IMR-90 (cell line): ENCODE results near the gene ACIN1. TPM values are rescaled to one million over a fixed set of nuclear protein-coding genes. Genes with fewer than 3 reads are reported as not detected.

Experiments
- ATAC-seq: fragments of 200-7000 bp; cut with Tn5 transposase; 2 replicates; pipeline ENCODE4 v1.9.1; 2020; ENCODE audit warnings: low read depth, mild to moderate bottlenecking, moderate library complexity
- BruUV-seq: library from RNA; stranded (reverse); fragments of 400-500 nt; replicated peaks from 2 replicates; lab custom pipeline; 2021; lab: Mats Ljungman, UMichigan
- CTCF ChIA-PET: fragments of 300-600 bp; formaldehyde crosslinking; extraction: SDS; loops from one replicate; lab custom pipeline; 2021; ENCODE audit warnings: antibody characterized with exemption; lab: Yijun Ruan, JAX
- POLR2A ChIA-PET: fragments of 300-600 bp; sonication (Branson Sonifier 250); formaldehyde crosslinking; loops from one replicate; lab custom pipeline; 2022; ENCODE audit warnings: antibody characterized with exemption; ENCODE audit not compliant: unreplicated experiment; lab: Charles Lee
- DNase-seq: peaks from one replicate; pipeline ENCODE4 v3.0.0; 2013
- H2AFZ ChIP-seq: replicated peaks from 2 replicates; pipeline ENCODE3; 2013; ENCODE audit warnings: low read length, mild to moderate bottlenecking; ENCODE audit not compliant: poor library complexity
- H2AK5ac ChIP-seq: 2 replicates; pipeline ENCODE4 v1.6.1; 2013; ENCODE audit warnings: low read depth, low read length, inconsistent platforms
- H2AK9ac ChIP-seq: replicated peaks from 2 replicates; pipeline ENCODE3; 2013; ENCODE audit warnings: mild to moderate bottlenecking, low read depth, low read length, moderate library complexity; ENCODE audit not compliant: poor library complexity
- H2BK120ac ChIP-seq: 2 replicates; pipeline ENCODE4 v1.6.1; 2013; ENCODE audit warnings: low read depth, low read length, inconsistent platforms
- H2BK15ac ChIP-seq: 3 replicates; pipeline ENCODE4 v1.6.1; 2013; ENCODE audit warnings: low read depth, low read length, inconsistent platforms
- H2BK20ac ChIP-seq: 2 replicates; pipeline ENCODE4 v1.6.1; 2013; ENCODE audit warnings: low read depth, mild to moderate bottlenecking, inconsistent platforms, low read length, moderate library complexity
- H2BK5ac ChIP-seq: 2 replicates; pipeline ENCODE4 v1.6.1; 2013; ENCODE audit warnings: mild to moderate bottlenecking, low read depth, low read length, inconsistent platforms; ENCODE audit not compliant: poor library complexity, severe bottlenecking
- H3K14ac ChIP-seq: replicated peaks from 2 replicates; pipeline ENCODE4 v1.6.1; 2013; ENCODE audit warnings: low read depth, low read length, inconsistent platforms
- H3K18ac ChIP-seq: 2 replicates; pipeline ENCODE4 v1.6.1; 2013; ENCODE audit warnings: low read depth, low read length, control low read depth
- H3K23ac ChIP-seq: 2 replicates; pipeline ENCODE4 v1.6.1; 2013; ENCODE audit warnings: low read depth, low read length, inconsistent platforms
- H3K27ac ChIP-seq: 2 replicates; pipeline ENCODE4 v1.5.1; 2013; ENCODE audit warnings: mild to moderate bottlenecking, control low read depth, low read length; ENCODE audit not compliant: insufficient read depth
- H3K27me3 ChIP-seq: 2 replicates; pipeline ENCODE4 v1.6.1; 2013; ENCODE audit warnings: low read length; ENCODE audit not compliant: control insufficient read depth, insufficient read depth
- H3K36me3 ChIP-seq: 2 replicates; pipeline ENCODE4 v1.6.1; 2013; ENCODE audit warnings: low read length, mixed read lengths; ENCODE audit not compliant: control insufficient read depth, insufficient read depth
- H3K4ac ChIP-seq: 2 replicates; pipeline ENCODE4 v1.6.1; 2013; ENCODE audit warnings: low read depth, low read length, inconsistent platforms
- H3K4me1 ChIP-seq: 2 replicates; pipeline ENCODE4 v1.6.1; 2013; ENCODE audit warnings: low read length, mixed read lengths; ENCODE audit not compliant: control insufficient read depth, insufficient read depth
- H3K4me2 ChIP-seq: 2 replicates; pipeline ENCODE4 v1.6.1; 2013; ENCODE audit warnings: low read depth, mild to moderate bottlenecking, control low read depth, low read length, moderate library complexity
- H3K4me3 ChIP-seq: 2 replicates; pipeline ENCODE4 v1.5.1; 2013; ENCODE audit warnings: low read depth, mild to moderate bottlenecking, control low read depth, low read length, moderate library complexity; ENCODE audit not compliant: insufficient read depth
- H3K56ac ChIP-seq: 2 replicates; pipeline ENCODE4 v1.6.1; 2013; ENCODE audit warnings: low read length, inconsistent platforms; ENCODE audit not compliant: insufficient read depth; ENCODE audit errors: extremely low read depth
- H3K79me1 ChIP-seq, 2 experiments: 2 replicates each; pipeline ENCODE4 v1.6.1; 2013; ENCODE audit warnings: low read length in 2 of 2, inconsistent platforms in 1 of 2, low read depth in 1 of 2
- H3K9ac ChIP-seq: 2 replicates; pipeline ENCODE4 v1.6.1; 2013; ENCODE audit warnings: low read depth, low read length, control low read depth
- H3K9me1 ChIP-seq: 2 replicates; pipeline ENCODE4 v1.6.1; 2013; ENCODE audit warnings: low read length, inconsistent platforms; ENCODE audit not compliant: insufficient read depth
- H3K9me3 ChIP-seq: 2 replicates; pipeline ENCODE4 v1.6.1; 2013; ENCODE audit warnings: low read length; ENCODE audit not compliant: control insufficient read depth, insufficient read depth
- H4K20me1 ChIP-seq: 2 replicates; pipeline ENCODE4 v1.6.1; 2013; ENCODE audit warnings: low read length, inconsistent platforms; ENCODE audit not compliant: insufficient read depth
- H4K5ac ChIP-seq: 2 replicates; pipeline ENCODE4 v1.6.1; 2013; ENCODE audit warnings: mild to moderate bottlenecking, low read depth, low read length, control low read depth
- H4K8ac ChIP-seq, 2 experiments: 2 replicates each; pipeline ENCODE4 v1.6.1; 2013; ENCODE audit warnings: low read depth in 2 of 2, low read length in 2 of 2, control low read depth in 1 of 2, inconsistent platforms in 1 of 2
- H4K91ac ChIP-seq: 2 replicates; pipeline ENCODE4 v1.6.1; 2013; ENCODE audit warnings: low read depth, low read length, inconsistent platforms; ENCODE audit not compliant: insufficient read depth
- CHD1 ChIP-seq: IDR thresholded peaks from 2 replicates; pipeline ENCODE4 v1.6.1; 2012; ENCODE audit warnings: low read depth, low read length, improper control_type of control experiment
- MAFK ChIP-seq: IDR thresholded peaks from 2 replicates; pipeline ENCODE4 v1.6.1; 2012; ENCODE audit warnings: low read depth, low read length, improper control_type of control experiment
- MAZ ChIP-seq: IDR thresholded peaks from 2 replicates; pipeline ENCODE4 v1.6.1; 2012; ENCODE audit warnings: low read depth, mild to moderate bottlenecking, low read length, improper control_type of control experiment, moderate library complexity, borderline replicate concordance
- POLR2A ChIP-seq: IDR thresholded peaks from 2 replicates; pipeline ENCODE4 v1.6.1; 2012; ENCODE audit warnings: mild to moderate bottlenecking, low read depth, low read length
- WGBS, 2 experiments: methylation state at CpG; one replicate each; pipeline versions ENCODE4 v1.1.5 to v1.1.7; 2013; ENCODE audit warnings: missing lambda C conversion rate in 2 of 2; ENCODE audit not compliant: insufficient read length in 1 of 2; ENCODE audit errors: extremely low coverage in 2 of 2; 5-methylcytosine and 5-hydroxymethylcytosine counted together
- dilution Hi-C: fragments of 300-500 bp; cut with HindIII; formaldehyde crosslinking; loops from one replicate; pipeline ENCODE4 v1.14.3; 2018; ENCODE audit warnings: low sequenced_read_pairs; ENCODE audit not compliant: unreplicated experiment
- in situ Hi-C: fragments of 300-500 bp; cut with MboI; formaldehyde crosslinking; loops from 3 replicates; pipeline ENCODE4 v1.14.3; 2019; ENCODE audit warnings: low sequenced_read_pairs, inconsistent platforms, mixed read lengths
- intact Hi-C: fragments of 100-400 bp; cut with micrococcal nuclease; formaldehyde crosslinking; loops from 2 replicates; pipeline ENCODE4 v1.10.0; 2022
- polyA plus RNA-seq, 3 experiments: library from polyadenylated mRNA; depleted of rRNA; stranded (reverse); fragments of >200 nt; gene quantifications; 2 replicates each; pipeline ENCODE4 v1.2.3, GENCODE V29; 2012; ENCODE audit warnings: low replicate concordance in 1 of 3
- total RNA-seq: library from RNA; depleted of rRNA; stranded (reverse); fragments of >200 nt; gene quantifications from 2 replicates; pipeline ENCODE4 v1.2.3, GENCODE V29; 2012
- TF ChIP-seq, protein P1 (sequence below): conservative IDR thresholded peaks from 2 replicates; pipeline ENCODE4 v1.5.1; 2012; ENCODE audit warnings: mild to moderate bottlenecking, low read depth, low read length, improper control_type of control experiment

The ACIN1 gene
- total and polyA plus RNA-seq, 2 of the 4 experiments (the other 2 are of a cell fraction): 73.8 to 185 TPM

- TF ChIP-seq, protein P1, sequence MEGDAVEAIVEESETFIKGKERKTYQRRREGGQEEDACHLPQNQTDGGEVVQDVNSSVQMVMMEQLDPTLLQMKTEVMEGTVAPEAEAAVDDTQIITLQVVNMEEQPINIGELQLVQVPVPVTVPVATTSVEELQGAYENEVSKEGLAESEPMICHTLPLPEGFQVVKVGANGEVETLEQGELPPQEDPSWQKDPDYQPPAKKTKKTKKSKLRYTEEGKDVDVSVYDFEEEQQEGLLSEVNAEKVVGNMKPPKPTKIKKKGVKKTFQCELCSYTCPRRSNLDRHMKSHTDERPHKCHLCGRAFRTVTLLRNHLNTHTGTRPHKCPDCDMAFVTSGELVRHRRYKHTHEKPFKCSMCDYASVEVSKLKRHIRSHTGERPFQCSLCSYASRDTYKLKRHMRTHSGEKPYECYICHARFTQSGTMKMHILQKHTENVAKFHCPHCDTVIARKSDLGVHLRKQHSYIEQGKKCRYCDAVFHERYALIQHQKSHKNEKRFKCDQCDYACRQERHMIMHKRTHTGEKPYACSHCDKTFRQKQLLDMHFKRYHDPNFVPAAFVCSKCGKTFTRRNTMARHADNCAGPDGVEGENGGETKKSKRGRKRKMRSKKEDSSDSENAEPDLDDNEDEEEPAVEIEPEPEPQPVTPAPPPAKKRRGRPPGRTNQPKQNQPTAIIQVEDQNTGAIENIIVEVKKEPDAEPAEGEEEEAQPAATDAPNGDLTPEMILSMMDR: no peak
- TF ChIP-seq MAFK (no peak), POLR2A (peak; percentile 56), CHD1 (peak; percentile 84; the same call in 1 of the 2 replicates), MAZ (peak; percentile 92; the same call in 1 of the 2 replicates)
- Histone ChIP-seq H3K27me3 (no peaks in the 10 kb centered on the region), H3K27ac (peak overlapping the region; percentile 82), H3K36me3 (peaks cover 38% of the 10 kb centered on the region), H2AK9ac (peak overlapping the region; percentile 99), H2BK120ac (peak overlapping the region; percentile 50), H4K91ac (peak overlapping the region; percentile 90), H4K20me1 (peaks cover 43% of the 10 kb centered on the region), H3K9ac (peak overlapping the region; percentile 82), H4K8ac (peak overlapping the region; percentile 72 to 94), H3K9me3 (no peaks in the 10 kb centered on the region), H2BK5ac (peak overlapping the region; percentile 67), H4K5ac (peak overlapping the region; percentile 21; the same call in 1 of the 2 replicates), H3K79me1 (peaks cover 11 to 65% of the 10 kb centered on the region in 2 experiments), H2BK20ac (no peak overlapping the region), H3K4me3 (peak overlapping the region; percentile 55), H3K23ac (peak overlapping the region; percentile 94), H2AFZ (peak overlapping the region; percentile 68), H3K9me1 (peaks cover 3% of the 10 kb centered on the region; the same call in 1 of the 2 replicates), H3K4me1 (peaks cover 13% of the 10 kb centered on the region), H3K4me2 (peak overlapping the region; percentile 93), H2AK5ac (peak overlapping the region; percentile 96), H3K56ac (peak overlapping the region; percentile 97), H2BK15ac (peak overlapping the region; percentile 33; the same call in 1 of the 3 replicates), H3K4ac (peak overlapping the region; percentile 95), H3K14ac (peak overlapping the region; percentile 97), H3K18ac (peak overlapping the region; percentile 36; the same call in 1 of the 2 replicates)
- peak; percentile 92 for ATAC-seq
- peak; percentile 94 for DNase-seq
- POLR2A ChIA-PET: interaction anchor here (0.7 to 1.5 kb wide), 4 partner anchors 9 to 24 kb away, joined by 3 to 7 read pairs (median 4); no protein-coding TSS in a partner anchor
- CTCF ChIA-PET: interaction anchor here (1.0 to 2.1 kb wide), 3 partner anchors 13 to 49 kb away, joined by 3 to 9 read pairs (median 3); partner anchors contain the start of genes ACIN1, C14orf119 and CDH24
- dilution Hi-C loops: no loop called here
- no TSS peak for BruUV-seq
- in situ Hi-C loops: no loop called here
- 0 to 100% methylated on average over 1 to 6 of the region's 14 CpGs for WGBS, 2 experiments
- intact Hi-C loops: no loop called here
Measured at GRCh38 chr14:23071244-23071920, 23.6 kb downstream of the ACIN1 start.
